ENCODE data around the gene CTPS2.
"Not testable (repeated sequence)": the region's sequence is repeated elsewhere in the genome, so short reads cannot be mapped to it uniquely, and the experiment has no call there.

CTPS2 gene

DNA sequence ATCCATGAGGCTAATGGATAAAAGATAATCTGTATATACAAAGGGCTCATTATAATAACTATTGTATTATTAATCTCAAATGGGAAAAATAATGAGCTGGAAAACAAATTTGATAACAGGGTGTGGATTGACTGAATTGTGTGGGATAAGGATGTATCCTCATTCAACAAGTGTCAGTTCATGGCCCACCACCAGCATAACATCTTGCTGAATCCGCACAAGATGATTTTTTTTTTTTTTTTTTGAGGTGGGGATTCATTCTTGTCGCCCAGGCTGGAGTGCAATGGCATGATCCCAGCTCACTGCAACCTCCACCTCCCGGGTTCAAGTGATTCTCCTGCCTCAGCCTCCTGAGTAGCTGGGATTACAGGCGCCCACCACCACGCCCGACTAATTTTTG, 3.2 kb upstream of the CTPS2 start:
- DNase-seq (ENCODE audit: low read depth in 2 of 3, low spot score in 2 of 3) = not testable (repeated sequence)

GRCh38 chrX:16714504-16714903, 2.0 kb upstream of the CTPS2 start:
- DNase-seq (ENCODE audit: low read depth in 2 of 3, low spot score in 2 of 3) = no peak

DNA sequence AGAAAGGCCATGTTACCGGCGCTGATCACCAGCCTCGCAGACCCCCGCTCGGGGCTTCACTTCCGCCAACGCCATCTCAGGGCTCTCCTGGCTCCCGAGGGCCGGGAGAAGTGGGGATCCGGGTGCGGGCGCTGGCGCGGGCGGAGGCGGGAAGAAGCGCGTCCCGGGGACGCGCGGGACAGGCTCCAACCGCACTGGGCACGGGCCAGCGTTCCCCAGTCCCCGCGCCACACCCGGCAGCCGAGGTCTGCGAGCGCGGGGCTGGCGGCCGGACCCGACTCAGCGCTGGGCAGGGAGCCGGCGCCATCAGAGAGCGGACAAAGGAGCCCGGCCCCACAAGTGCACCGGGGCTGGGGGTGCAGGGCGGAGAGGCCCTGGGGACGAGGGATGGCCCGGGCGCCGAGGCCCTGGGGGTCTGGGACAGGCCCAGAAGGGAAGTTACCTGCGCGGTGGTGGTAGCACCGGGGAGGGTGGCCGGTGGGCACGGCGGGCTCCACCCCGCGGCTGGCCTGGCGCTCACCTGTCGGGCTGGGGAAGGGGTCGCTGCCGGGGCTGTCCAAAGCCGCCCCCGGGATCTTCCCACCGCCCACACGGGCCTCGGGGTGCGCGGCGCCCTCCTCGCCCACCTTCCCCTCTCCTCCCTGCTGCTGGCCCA, 449 bp downstream of the CTPS2 start:
- no peak for DNase-seq (ENCODE audit: low read depth in 2 of 3, low spot score in 2 of 3)

DNA sequence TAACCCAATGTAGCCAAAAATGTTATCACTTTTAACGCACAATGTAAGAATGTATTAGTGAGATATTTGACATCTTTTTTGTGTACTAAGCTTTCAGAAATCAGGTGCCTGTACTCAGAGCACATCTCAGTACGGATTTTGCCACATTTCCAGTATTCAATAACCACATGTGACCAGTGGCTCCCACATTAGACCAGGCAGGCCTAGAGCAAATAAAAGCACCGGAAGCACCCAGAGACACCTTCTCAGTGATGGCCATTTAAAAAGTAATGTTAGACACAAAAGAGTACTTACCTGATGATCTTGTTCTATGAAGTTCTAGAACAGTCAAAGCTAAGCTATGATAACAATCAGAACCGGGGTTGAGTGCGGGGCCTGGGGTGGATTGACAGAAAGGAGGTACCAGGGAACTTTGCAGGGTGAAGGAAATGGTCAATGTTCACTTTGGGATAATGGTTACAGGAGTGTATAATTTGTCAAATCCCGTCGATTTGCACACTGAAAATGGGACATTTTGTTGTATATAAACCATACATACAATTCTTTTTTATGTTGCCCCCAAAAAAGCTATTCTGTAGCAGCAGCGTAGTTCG, 1.2 kb downstream of the CTPS2 start:
- DNase-seq (ENCODE audit: low read depth in 2 of 3, low spot score in 2 of 3) = no peak

GRCh38 chrX:16708016-16708415, 4.5 kb downstream of the CTPS2 start:
- no peak for DNase-seq (ENCODE audit: low read depth in 2 of 3, low spot score in 2 of 3)

DNA sequence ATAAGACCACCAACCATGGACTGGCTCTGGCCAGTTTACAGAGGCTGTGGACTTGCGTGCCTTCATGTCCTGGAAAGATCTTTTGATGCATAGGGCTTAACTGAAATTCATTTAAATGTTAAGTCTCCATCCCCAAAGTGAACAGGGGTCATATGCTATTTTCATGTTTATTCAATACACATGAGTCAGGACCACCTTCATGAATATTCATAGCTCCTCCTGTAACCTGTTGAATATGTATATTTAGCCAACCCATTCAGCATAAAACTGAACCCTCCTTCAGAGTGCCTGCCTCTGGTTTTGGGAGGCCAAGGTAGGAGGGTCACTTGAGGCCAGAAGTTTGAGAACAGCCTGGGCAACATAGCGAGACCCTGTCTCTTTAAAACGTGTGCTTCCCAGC, 7.1 kb downstream of the CTPS2 start:
- no peak for DNase-seq (ENCODE audit: low read depth in 2 of 3, low spot score in 2 of 3)

DNA sequence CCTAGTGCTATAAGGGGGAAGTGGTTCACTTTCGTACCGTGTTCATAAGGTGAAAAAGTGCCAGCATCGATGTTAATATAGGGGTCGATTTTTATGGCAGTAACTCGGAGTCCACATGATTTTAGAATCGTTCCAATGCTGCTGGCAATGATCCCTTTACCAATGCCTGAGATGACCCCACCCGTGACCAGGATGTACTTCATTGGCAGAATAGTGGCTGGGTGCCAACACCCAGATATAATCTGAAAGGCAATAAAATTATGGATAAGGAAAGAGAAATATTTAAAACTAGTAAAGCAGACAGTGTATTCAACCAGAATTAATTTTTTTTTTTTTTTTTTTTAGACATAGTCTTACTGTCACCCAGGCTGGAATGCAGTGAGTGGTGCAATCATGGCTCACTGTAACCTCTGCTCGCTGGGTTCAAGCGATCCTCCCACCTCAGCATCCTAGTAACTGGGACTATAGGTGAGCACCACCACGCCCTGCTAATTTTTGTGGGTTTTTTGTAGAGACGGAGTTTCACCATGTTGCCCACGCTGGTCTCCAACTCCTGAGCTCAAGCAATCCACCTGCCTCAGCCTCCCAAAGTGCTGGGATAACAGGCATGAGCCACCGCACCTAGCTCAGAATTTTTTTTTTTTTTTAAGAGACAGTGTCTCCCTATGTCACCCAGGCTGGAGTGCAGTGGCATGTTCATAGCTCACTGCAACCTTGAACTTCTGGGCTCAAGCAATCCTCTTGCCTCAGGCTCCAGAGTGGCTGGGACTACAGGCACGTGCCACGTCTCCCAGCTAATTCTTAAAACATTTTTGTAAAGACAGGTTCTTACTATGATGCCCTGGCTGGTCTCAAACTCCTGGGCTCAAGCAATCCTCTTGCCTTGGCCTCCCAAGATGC, 9.5 kb downstream of the CTPS2 start:
- no peak for DNase-seq (ENCODE audit: low read depth in 2 of 3, low spot score in 2 of 3)

GRCh38 chrX:16700734-16701133, 11.7 kb downstream of the CTPS2 start:
- DNase-seq (ENCODE audit: low read depth in 2 of 3, low spot score in 2 of 3) = no peak

DNA sequence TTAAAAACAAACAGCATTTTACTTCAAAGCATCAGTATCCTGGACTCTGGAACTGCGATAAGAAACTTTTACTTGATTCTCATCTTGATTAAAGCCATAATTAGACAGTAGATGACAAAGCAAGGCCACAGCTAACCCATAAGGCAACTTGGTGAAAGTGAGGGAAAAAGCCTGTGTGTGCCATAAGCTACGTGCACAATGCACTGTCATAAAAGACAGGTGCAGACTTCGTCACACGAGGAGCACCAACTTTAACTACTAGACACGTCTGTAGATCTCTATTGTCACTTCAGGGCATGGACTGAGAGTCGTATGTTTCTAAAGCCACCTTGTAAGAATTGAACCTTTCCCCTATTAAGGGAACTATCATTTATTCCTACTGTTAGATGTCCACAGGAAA, 13.1 kb downstream of the CTPS2 start:
- DNase-seq (ENCODE audit: low read depth in 2 of 3, low spot score in 2 of 3) = no peak

DNA sequence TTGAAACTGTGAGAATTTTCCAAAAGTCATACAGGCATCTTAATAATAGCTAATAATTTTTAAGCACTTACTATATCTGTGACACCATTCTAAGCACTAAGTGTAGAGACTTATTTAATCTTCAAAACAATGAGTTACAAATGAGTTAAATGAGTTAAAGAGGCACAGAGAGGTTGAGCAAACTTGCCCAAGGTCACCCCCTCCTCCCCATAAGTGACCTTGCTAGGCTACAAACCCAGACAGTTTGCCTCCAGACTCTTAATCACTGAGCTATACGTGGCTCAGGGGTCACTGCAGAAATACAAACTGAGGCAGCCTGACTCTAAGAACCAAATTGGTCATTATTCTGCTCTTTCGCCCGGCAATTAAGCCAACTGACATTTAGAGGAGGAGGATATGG, 15.5 kb downstream of the CTPS2 start:
- DNase-seq (ENCODE audit: low read depth in 2 of 3, low spot score in 2 of 3) = no peak

- DNase-seq (ENCODE audit: low read depth in 2 of 3, low spot score in 2 of 3) = peak in 1 of 3 experiments; percentile 57
Measured at GRCh38 chrX:16695079-16695676, 17.3 kb downstream of the CTPS2 start.

DNA sequence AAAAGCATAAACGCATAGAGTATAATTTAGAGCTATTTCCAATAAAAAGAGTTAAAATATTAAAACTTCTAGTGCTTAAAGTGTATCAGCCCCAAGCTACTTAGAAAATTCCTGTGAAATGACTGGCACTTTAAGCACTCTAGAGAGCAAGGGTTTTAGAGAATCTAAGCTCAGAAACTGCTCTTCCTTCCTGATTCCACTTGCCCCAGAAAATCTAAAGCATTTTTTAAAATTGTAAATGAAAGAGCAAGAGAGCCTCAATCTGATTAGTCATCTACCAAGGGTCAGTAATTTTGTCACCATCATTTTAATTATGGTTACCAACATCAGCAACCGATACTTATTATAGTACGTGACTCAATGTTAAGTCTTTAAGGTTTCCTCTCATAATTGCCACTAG, 25.0 kb downstream of the CTPS2 start:
- DNase-seq (ENCODE audit: low read depth in 2 of 3, low spot score in 2 of 3) = no peak

DNA sequence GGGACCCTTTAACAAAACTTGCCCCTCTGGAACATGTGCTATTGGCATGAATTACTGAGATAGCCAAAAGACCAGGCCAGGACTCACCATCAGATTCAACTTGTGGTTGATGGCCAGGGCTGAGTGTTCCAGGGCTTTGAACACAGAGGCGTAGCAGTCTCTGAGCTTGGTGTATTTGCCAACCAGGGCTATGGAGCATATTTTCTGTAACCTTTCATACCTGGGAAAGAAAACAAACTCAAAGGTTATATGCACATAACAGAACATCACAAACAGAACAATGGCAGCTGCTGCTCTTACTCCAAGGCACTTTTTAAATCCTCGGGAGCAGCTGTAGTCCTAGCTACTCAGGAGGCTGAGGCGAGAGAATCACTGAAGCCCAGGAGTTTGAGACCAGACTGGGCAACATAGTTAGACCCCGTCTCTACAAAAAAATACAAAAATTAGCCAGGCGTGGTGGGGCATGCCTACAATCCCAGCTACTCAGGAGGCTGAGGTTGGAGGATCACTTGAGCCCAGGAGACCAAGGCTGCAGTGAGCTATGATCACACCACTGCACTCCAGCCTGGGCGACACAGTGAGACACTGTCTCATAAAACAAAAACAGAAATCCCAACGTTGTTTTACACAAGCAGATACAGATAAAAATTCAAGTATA, 29.3 kb downstream of the CTPS2 start:
- DNase-seq (ENCODE audit: low read depth in 2 of 3, low spot score in 2 of 3) = no peak

DNA sequence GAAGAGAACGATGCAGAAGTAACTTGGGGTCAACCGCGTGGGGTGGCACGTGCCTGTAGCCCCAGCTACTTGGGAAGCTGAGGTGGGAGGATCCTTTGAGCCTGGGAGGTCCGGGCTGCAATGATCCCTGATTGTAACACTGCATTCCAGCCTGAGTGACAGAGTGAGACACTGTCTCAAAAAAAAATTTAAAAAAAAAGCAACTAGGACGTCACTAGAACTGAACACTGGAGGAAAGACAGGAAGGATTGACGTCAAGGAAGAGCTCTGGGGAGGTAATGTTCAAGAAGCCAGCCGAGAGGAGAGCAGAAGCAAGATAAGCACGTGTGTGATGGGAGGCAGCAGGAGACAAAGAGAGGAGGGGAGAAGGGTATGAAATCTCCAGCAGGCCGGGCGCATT, 33.8 kb downstream of the CTPS2 start:
- DNase-seq (ENCODE audit: low read depth in 2 of 3, low spot score in 2 of 3) = no peak

- DNase-seq (ENCODE audit: low read depth in 2 of 3, low spot score in 2 of 3) = no peak
Measured at GRCh38 chrX:16671005-16671404, 41.5 kb downstream of the CTPS2 start.

DNA sequence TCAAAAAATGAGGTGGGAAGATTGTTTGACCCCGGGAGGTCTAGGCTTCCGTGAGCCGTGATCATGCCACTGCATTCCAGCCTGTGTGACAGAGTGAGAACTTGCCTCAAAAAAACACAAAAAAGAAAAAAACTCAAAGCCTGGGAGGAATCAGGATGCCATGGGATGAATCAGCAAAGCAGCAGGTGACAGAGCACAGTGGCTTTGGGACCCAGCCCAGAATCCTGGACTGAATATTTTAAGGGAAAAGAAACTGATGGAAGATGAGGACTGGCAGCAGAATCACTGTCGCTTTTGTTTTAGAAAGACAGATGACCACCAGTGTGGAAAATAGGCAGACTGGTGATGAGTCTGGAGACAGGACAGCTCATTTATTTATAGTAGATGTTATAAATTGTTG, 45.9 kb downstream of the CTPS2 start:
- no peak for DNase-seq (ENCODE audit: low read depth in 2 of 3, low spot score in 2 of 3)

DNA sequence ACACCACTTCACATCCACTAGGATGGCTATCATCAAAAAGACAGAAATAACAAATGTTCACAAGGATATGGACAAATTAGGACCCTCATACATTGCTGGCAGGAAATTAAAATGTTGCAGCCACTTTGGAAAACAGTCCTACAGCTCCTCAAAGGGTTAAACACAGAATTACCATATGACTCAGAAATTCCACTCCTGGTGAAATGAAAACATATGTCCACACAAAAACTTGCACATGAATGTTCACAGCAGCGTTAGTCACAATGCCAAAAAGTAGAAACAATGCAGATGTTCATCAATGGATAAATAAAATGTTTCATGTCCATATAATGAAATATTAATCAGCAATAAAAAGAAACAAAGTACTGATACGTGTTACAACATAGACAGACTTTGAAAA, 47.4 kb downstream of the CTPS2 start:
- no peak for DNase-seq (ENCODE audit: low read depth in 2 of 3, low spot score in 2 of 3)

DNA sequence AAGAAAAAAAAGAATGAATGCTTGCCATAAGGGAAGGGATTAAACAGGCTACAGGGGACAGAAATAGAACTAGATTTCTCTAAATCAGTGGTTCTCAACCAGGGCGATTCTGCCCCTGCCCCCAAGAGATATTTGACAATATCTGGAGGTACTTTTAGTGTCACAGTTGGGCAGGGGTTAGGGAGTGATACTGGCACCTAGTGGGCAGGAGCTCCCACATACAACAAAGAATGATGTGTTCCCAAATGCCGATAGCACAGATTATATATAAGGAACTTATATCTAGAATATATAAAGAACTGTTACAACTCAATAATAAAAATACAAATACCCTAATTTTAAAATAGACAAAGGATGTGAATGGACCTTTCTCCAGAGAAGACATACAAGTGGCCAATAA, 47.8 kb downstream of the CTPS2 start:
- DNase-seq (ENCODE audit: low read depth in 2 of 3, low spot score in 2 of 3) = no peak

GRCh38 chrX:16664074-16664473, 48.4 kb downstream of the CTPS2 start:
- DNase-seq (ENCODE audit: low read depth in 2 of 3, low spot score in 2 of 3) = no peak

GRCh38 chrX:16662402-16662801, 50.1 kb downstream of the CTPS2 start:
- no peak for DNase-seq (ENCODE audit: low read depth in 2 of 3, low spot score in 2 of 3)

DNA sequence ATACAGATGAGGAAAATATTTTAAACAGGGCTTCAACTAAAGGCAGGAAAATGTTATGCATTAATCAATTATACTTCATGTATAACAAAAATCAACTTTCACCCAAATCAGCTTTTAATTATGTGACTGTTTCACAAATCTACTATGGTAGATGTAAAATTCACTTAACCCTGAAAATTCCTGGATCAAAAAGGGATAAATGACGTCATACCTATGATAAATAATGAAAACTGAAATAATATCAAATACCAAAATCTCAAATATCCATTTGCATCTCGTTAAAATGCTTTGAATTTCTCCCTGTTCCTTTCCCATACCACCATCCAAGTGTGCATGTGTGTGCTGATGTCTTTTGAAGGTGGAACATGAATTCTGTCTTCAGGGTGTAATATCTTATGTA, 51.0 kb downstream of the CTPS2 start:
- no peak for DNase-seq (ENCODE audit: low read depth in 2 of 3, low spot score in 2 of 3)

Data from activated CD8-positive, alpha-beta memory T cell treated with anti-CD3 and anti-CD28 coated beads for 48 hours (primary cell).